ENCODE data around the gene HSPA8.

GRCh38 chr11:123072762-123073161 is 10.8 kb upstream of the HSPA8 start:
- TF ChIP-seq CTCF (conservative IDR thresholded peaks at IDR 0.05; ENCODE audit: low read depth, low read length) = no peak
- TF ChIP-seq EZH2 (IDR thresholded peaks at IDR 0.05; ENCODE audit: borderline replicate concordance, low read depth, low read length, poor library complexity, severe bottlenecking) = no peak

Measured in A673 (cell line).